AG04450 (cell line): ENCODE measurements around the gene EPHA6. TPM values are rescaled to one million over a fixed set of nuclear protein-coding genes. Genes with fewer than 3 reads are reported as not detected.

ENCODE experiments used
- CTCF ChIA-PET: fragments of 300-600, 350-600 bp; formaldehyde crosslinking; extraction: SDS; loops from one replicate; lab custom pipeline; 2022; ENCODE audit warnings: antibody characterized with exemption, inconsistent platforms; lab: Charles Lee
- POLR2A ChIA-PET: fragments of 350-600 bp; formaldehyde crosslinking; extraction: SDS; loops from one replicate; lab custom pipeline; 2021; ENCODE audit warnings: antibody characterized with exemption, inconsistent platforms; lab: Yijun Ruan, JAX
- DNase-seq: peaks from one replicate; pipeline ENCODE4 v3.0.0-alpha.2; 2011; ENCODE audit warnings: low read depth, low spot score
- H3K27ac ChIP-seq: one replicate; pipeline ENCODE4 v1.5.1; 2012; ENCODE audit warnings: low read depth, low read length, control low read depth
- H3K27me3 ChIP-seq: one replicate; pipeline ENCODE4 v1.6.0; 2012; ENCODE audit warnings: low read length; ENCODE audit not compliant: control insufficient read depth, insufficient read depth
- H3K4me3 ChIP-seq: 2 replicates; pipeline ENCODE4 v1.5.1; 2011; ENCODE audit warnings: mild to moderate bottlenecking, low read depth, low read length, control low read depth
- H3K9me3 ChIP-seq: 2 replicates; pipeline ENCODE4 v1.5.1; 2012; ENCODE audit warnings: low read length; ENCODE audit not compliant: control insufficient read depth, insufficient read depth
- polyA plus RNA-seq: library from polyadenylated mRNA; depleted of rRNA; stranded (reverse); fragments of >200 nt; gene quantifications from 2 replicates; pipeline ENCODE4 v1.2.3, GENCODE V29; 2011
- TF ChIP-seq, protein P1 (sequence below): IDR thresholded peaks from 2 replicates; pipeline ENCODE4 v1.5.1; 2011; ENCODE audit warnings: low read depth, low read length, control low read depth, inconsistent platforms

Gene EPHA6
- polyA plus RNA-seq, 1 experiment: not detected

DNA sequence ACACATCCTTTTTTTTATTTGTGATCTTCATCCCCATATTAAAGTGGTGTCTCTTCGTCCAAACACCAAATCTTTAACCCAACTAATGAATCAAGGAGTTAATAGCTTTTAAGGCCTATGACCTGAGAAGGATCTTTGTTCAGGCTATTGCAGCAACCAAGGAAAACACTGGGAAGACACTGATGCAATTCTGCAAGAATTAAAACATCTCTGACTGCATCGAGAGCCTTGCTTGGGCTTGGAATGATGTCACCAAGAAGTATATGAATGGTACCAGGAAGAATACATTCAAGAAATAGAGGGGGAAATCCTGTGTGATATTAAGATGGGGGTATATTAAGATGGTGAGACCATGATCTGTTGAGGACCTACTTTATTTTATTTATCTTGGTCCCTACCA, 736.0 kb downstream of the EPHA6 start:
- H3K27ac ChIP-seq: no peak overlapping the region
- no peaks in the 10 kb centered on the region; the same call in 1 of the 2 replicates for H3K9me3 ChIP-seq
- TF ChIP-seq, protein P1, sequence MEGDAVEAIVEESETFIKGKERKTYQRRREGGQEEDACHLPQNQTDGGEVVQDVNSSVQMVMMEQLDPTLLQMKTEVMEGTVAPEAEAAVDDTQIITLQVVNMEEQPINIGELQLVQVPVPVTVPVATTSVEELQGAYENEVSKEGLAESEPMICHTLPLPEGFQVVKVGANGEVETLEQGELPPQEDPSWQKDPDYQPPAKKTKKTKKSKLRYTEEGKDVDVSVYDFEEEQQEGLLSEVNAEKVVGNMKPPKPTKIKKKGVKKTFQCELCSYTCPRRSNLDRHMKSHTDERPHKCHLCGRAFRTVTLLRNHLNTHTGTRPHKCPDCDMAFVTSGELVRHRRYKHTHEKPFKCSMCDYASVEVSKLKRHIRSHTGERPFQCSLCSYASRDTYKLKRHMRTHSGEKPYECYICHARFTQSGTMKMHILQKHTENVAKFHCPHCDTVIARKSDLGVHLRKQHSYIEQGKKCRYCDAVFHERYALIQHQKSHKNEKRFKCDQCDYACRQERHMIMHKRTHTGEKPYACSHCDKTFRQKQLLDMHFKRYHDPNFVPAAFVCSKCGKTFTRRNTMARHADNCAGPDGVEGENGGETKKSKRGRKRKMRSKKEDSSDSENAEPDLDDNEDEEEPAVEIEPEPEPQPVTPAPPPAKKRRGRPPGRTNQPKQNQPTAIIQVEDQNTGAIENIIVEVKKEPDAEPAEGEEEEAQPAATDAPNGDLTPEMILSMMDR: no peak
- CTCF ChIA-PET: no interaction called here
- POLR2A ChIA-PET: no interaction called here
- H3K27me3 ChIP-seq: no peaks in the 10 kb centered on the region
- no peak for DNase-seq
- H3K4me3 ChIP-seq: no peak overlapping the region

DNA sequence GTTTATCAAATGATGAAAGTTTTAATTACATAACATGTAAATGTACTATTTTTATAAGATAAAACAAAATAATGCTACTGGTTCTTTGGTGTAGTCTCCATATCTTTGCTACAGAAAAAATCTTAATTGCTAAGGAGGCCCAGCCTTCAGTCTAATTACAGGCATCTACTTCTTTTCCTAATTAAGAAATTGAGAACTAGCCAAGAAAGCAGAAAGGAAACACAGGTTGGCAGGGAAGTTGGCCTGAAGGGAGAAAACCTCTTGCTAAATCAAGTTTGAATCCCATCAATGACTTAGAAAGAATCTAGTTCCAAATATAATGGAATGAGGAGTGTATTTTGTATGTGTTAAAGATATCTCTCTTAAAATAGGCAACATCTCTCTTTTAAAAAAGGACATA, 737.8 kb downstream of the EPHA6 start:
- ChIA-PET CTCF (no interaction called here), POLR2A (no interaction called here)
- no peak overlapping the region for H3K27ac ChIP-seq
- no peaks in the 10 kb centered on the region for H3K27me3 ChIP-seq
- no peaks in the 10 kb centered on the region; the same call in 1 of the 2 replicates for H3K9me3 ChIP-seq
- DNase-seq: no peak
- TF ChIP-seq, protein P1: no peak
- no peak overlapping the region for H3K4me3 ChIP-seq

DNA sequence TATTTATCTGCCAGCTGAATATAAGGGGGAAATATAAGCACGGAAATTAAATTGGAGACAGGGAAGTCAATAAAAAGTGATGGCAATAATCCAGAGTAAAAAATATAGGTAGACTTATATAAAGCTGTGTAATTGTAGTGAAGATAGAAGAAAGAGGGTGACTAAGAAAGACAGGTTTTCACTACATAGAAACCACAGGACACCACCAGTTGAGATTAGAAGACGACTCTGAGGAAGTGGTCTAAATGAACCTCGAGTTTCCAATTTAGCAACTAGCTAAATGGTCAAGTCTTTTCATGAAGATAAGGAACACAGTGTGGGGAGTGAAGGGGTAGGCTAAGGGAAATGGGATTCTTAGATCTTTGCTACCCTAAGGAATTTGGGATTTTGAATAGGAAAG, 761.3 kb downstream of the EPHA6 start:
- Histone ChIP-seq H3K4me3 (no peak overlapping the region), H3K27ac (no peak overlapping the region), H3K9me3 (no peaks in the 10 kb centered on the region; the same call in 1 of the 2 replicates), H3K27me3 (no peaks in the 10 kb centered on the region)
- ChIA-PET CTCF (no interaction called here), POLR2A (no interaction called here)
- TF ChIP-seq, protein P1: no peak
- DNase-seq: no peak

DNA sequence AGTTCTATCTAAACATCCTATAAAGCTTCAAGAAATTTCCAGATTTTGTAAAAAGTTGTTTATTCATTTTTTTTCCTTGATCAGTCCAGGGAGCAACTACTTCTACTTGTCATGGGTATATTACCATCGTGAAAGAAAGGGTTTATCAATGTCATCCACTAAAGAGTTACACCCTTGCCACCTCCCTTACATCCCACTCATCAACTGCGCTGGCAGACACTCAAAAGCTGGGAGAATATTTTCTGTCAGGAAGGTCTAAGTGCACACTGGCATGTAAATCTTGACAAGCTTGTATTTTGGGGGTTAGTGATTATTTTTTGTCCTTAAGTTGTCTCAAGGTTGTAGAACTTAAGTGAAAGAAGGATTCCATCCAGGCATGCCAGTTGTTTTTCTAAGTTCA, 761.8 kb downstream of the EPHA6 start:
- no peaks in the 10 kb centered on the region for H3K27me3 ChIP-seq
- no peak for DNase-seq
- ChIA-PET CTCF (no interaction called here), POLR2A (no interaction called here)
- H3K9me3 ChIP-seq: no peaks in the 10 kb centered on the region; the same call in 1 of the 2 replicates
- no peak overlapping the region for H3K4me3 ChIP-seq
- H3K27ac ChIP-seq: no peak overlapping the region
- TF ChIP-seq, protein P1: no peak

DNA sequence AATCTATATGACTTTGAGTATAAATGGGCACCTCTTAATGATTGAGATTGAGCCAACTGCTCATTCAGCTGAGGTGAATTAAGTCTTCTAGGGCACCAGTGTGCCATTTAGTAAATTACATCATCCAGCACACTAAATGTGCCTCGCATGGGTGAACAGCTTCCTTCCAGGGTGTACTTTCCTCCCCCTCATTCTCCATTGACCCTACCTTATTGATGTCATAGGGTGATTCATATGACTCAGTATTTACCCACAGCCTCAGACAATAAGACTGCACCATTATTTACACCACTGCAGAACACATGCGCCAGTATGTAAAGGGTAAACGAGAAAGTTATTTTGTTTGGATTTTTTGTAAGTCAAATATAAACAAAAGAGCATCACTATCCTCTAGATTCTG, 765.0 kb downstream of the EPHA6 start:
- H3K9me3 ChIP-seq: peaks cover 3% of the 10 kb centered on the region; the same call in 1 of the 2 replicates
- H3K4me3 ChIP-seq: no peak overlapping the region
- TF ChIP-seq, protein P1: no peak
- H3K27me3 ChIP-seq: no peaks in the 10 kb centered on the region
- no peak overlapping the region for H3K27ac ChIP-seq
- ChIA-PET CTCF (no interaction called here), POLR2A (no interaction called here)
- DNase-seq: no peak
